NCI-H1092 (cell line): ENCODE measurements around the gene PPP2R2C.

Source experiments
- DNase-seq: peaks from one replicate; lab custom pipeline; 2025; lab: John Stamatoyannopoulos, UW

The PPP2R2C gene

DNA sequence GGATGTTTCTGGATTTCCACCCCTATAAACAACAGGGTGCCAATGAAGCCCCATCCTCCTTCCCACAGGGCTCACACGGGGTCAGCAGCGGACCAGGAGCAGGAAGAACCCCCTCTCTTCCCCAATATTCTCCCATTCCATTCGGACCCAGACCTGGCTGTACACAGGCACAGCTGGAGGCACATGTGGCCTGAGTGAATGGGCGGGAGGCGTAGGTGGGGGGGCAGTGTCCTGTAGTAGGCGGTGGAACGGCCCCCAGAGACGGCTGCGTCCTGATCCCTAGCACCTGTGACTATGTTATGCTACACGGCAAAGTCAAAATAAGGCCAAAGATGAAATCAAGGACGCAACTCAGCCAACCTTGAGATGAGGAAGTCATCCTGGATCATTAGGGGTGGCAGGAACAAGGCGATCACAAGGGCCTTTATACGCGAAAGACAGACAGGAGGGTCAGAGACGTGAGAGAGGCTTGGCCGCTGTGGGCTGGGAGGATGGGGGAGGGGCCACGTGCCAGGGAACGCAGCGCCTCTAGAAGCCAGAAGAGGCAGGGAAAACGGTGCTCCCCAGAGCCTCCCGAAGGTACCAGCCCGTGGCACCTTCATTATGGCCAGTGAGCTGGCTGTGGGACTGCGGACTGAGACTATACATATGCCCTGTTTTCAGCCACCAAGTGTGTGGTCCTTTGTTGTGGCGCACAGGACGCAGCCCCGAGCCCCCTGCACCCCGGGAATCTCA, 127.2 kb downstream of the PPP2R2C start:
- DNase-seq = no peak

GRCh38 chr4:6343939-6344408, 128.4 kb downstream of the PPP2R2C start:
- no peak for DNase-seq

DNA sequence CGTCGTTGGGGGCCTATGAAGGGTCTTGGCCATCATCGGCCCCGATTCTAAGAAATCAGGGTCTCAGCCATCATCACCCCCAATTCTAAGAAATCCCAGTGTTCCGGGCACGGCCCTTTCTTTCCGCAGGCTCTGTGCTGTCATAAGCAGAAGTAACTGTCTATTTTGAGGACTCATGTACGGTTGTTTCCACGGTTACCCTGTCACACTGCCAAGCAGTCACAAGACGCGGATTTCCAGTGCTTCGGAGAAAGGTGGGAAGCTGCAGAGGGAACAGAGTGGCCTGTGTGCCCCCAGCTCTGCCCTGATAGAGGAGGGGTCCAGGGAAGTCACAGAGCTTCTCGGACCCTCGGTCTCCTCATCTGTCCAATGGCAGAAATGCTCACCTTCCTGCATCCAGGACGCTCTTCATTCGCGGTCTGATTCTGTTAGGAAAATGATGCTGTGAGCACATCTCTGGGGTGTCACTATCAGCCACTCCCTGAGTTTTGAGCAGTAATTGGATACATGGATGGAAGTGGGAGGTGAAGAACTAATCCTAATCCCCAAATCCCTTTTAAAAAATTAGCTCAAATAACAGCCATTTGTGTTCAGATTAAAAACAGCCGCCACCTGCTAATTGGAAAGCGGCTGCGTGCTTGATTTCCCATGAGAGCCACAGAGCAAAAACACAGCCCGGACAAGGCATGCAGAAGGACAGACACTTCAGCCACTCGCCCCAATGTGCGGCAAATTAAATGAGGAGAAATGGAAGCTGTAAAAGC, 129.7 kb downstream of the PPP2R2C start:
- DNase-seq = peak; percentile 83

DNA sequence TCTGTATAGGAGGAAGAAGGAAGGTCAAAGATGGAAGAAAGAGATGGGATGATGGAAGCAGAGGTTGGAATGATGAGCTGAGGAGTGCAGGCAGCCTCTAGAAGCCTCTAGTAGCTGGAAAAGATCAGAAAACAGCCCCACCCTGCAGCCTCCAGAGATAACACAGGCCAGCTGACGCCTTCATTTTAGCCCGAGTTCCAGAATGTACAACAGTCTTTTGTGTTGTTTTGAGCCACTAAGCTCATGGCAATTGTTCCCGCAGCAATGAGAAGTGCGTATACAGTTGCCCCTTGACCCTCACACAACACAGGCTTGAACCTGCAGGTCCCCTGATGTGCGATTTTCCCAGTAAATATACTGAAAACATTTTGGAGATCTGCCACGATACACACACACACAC, 130.7 kb downstream of the PPP2R2C start:
- DNase-seq = no peak

DNA sequence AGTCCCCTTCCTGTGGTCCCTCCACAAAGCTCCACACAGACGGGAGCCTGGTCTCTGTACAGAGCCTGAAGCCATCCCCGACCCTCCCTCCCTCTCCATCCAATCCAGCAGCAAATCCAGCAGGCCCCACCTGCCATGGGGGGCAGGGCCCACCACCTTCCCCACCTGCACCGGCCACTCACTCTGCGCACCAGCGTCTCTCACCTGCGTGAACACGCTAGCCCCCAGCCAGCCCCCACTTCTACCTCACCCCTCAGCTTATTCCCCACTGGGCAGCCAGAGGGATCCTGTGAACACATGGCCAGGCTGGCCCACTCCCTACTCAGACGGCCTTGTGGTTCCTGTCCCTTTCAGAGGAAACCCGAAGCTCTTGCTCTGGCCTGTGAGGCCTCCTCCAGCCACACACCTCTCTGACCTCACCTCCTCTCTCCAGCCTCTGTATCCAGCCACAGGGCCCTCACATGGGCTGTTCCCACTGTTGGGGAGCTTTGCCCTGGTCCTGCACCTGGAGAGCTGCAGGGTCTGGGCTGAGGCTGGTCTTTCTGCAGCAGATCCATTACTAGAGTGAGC, 131.9 kb downstream of the PPP2R2C start:
- no peak for DNase-seq

- no peak for DNase-seq
Observed at GRCh38 chr4:6339818-6340445, 132.5 kb downstream of the PPP2R2C start.

DNA sequence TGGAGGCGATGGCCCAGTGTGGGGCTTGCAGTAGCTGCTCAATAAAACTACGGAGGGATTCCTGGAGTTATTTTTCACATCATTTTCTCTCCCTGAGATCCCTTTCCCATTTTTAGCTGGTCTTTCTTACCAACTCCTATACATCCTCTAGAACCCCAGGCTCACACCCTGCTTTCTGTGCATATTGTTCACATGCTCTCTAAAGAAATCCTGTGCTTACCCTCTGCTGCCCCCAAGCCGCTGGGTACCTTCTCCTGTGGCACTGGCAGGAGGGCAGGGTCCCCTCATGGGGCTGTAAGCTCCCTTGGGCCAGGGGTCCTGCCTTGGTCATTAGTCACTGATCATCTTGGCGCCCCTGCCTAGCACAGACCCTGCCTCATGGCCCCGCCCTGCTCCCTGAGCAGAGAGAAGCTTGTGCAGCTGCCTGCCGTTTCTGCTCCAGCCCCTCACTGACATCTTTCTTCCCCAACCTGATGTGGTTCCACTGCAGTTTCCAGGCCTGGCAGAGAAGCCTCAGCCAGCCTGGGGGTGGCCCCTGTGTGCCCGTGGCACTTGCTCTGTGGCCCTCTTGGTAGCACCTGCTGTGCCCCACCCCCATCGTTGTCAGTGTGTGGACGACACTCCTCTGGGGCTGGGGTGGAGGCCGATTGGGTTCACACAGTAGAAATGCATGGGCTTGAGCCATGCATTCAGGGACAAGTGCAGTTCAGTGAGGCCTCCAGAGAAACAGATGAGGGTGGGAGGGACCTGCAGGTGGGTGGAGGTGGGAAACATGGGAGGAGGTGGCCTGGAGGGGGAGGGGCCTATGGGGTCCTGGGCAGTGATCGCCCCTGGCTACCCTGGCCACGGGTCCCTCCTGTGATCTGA, 133.2 kb downstream of the PPP2R2C start:
- no peak for DNase-seq

GRCh38 chr4:6338175-6338950, 134.1 kb downstream of the PPP2R2C start:
- DNase-seq = no peak

DNA sequence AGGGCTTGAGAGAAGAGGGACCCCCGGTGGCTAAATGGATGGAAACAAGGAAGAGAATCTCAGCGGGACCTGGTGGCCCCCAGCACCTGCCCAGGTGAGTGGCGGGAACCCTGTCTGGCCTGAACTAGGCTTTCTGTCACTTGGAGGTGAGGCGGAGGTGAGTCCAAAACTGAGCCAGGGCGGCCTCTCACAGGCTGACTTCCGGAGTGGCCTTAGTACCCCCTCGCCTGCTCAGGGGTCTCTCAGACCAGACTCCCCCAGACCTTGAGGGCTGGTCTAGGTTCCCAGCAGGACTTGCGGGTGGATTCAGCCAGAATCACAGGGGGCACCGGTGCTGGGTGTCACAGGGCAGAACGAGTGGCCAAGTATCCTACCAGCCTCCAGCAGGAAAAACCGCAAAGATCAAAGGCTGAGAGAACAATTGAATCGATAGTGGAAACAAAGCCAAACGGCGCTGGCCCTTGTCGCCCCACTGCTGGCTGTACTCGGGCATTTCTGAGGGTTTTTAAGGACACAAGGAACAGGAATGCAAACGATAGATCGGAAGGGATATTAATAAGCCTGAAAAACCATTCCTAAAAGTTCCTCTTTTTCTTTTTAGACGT, 135.0 kb downstream of the PPP2R2C start:
- DNase-seq = no peak

DNA sequence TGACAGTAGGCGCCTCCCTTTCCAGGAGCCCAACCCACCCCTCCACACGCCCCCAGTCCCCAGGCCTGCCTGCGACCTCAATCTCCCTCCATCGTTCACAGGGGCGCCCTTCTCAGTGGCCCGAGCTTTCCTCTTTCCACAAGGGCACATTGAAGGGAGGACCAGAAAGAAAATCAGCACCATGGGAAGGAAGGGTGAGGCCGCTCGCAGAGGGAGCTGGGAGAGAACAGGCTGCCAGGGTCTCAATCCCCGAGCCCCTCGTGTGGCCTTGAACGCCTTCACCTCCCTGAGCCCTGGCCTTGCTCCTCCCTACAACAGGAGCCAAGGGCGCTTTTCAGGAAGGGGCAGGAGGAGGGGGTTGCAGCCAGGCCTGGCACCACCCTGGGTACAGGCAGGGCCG, 136.2 kb downstream of the PPP2R2C start:
- no peak for DNase-seq

DNA sequence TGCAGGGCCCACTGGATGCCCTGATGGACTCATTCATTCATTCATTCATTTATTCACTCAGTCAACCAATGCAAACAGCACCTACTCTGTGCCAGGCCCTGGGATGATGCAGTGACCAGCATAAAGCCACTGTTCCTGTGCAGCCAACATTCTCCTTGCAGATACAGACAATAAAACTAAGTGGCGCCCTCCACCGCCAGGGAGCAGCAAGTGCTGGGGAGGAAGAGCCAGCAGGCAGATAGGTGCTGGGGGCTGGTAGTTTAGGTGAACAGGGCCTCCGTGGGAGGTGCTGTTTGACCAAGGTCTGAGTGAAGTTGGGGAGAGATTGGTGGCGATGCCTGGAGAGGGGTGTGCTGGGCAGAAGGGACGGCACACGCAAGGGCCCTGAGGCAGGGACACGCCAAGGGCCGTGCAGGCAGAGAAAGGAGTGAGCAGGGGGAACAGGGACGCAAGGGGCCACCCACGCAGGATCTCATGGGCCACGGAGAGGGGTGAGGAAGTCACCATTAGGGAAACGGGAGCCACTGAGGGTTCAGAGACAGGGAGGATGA, 137.3 kb downstream of the PPP2R2C start:
- DNase-seq = no peak

- no peak for DNase-seq
Observed at GRCh38 chr4:6334203-6334887, 138.1 kb downstream of the PPP2R2C start.

GRCh38 chr4:6333301-6334202, 138.9 kb downstream of the PPP2R2C start:
- no peak for DNase-seq

- DNase-seq = no peak
Observed at GRCh38 chr4:6332669-6333050, 139.8 kb downstream of the PPP2R2C start.

GRCh38 chr4:6332042-6332668, 140.3 kb downstream of the PPP2R2C start:
- no peak for DNase-seq

GRCh38 chr4:6331468-6331867, 140.9 kb downstream of the PPP2R2C start:
- no peak for DNase-seq

- DNase-seq = no peak
Observed at GRCh38 chr4:6331018-6331417, 141.4 kb downstream of the PPP2R2C start.

- no peak for DNase-seq
Observed at GRCh38 chr4:6330384-6330767, 142.0 kb downstream of the PPP2R2C start.
